ENCODE results near the gene IL20RA. TPM values are rescaled to one million over a fixed set of nuclear protein-coding genes. Genes with fewer than 3 reads are reported as not detected.

IL20RA gene
- total RNA-seq, 6 experiments from 2014 or later: not detected

- TF ChIP-seq, protein P1, sequence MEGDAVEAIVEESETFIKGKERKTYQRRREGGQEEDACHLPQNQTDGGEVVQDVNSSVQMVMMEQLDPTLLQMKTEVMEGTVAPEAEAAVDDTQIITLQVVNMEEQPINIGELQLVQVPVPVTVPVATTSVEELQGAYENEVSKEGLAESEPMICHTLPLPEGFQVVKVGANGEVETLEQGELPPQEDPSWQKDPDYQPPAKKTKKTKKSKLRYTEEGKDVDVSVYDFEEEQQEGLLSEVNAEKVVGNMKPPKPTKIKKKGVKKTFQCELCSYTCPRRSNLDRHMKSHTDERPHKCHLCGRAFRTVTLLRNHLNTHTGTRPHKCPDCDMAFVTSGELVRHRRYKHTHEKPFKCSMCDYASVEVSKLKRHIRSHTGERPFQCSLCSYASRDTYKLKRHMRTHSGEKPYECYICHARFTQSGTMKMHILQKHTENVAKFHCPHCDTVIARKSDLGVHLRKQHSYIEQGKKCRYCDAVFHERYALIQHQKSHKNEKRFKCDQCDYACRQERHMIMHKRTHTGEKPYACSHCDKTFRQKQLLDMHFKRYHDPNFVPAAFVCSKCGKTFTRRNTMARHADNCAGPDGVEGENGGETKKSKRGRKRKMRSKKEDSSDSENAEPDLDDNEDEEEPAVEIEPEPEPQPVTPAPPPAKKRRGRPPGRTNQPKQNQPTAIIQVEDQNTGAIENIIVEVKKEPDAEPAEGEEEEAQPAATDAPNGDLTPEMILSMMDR (IDR thresholded peaks at IDR 0.05): no peak
- no peak for DNase-seq
- H3K27ac Mint-ChIP-seq: no peak overlapping the region
- peaks cover 5% of the 10 kb centered on the region for H3K27me3 Mint-ChIP-seq (ENCODE audit: insufficient read depth)
- H3K4me1 Mint-ChIP-seq (ENCODE audit: low read depth): no peaks in the 10 kb centered on the region
- no peak overlapping the region for H3K4me3 Mint-ChIP-seq
- no peaks in the 10 kb centered on the region for H3K9me3 Mint-ChIP-seq
- H3K36me3 Mint-ChIP-seq (ENCODE audit: low read depth): no peaks in the 10 kb centered on the region
Observed at GRCh38 chr6:137031122-137031521, 13.6 kb downstream of the IL20RA start.

DNA sequence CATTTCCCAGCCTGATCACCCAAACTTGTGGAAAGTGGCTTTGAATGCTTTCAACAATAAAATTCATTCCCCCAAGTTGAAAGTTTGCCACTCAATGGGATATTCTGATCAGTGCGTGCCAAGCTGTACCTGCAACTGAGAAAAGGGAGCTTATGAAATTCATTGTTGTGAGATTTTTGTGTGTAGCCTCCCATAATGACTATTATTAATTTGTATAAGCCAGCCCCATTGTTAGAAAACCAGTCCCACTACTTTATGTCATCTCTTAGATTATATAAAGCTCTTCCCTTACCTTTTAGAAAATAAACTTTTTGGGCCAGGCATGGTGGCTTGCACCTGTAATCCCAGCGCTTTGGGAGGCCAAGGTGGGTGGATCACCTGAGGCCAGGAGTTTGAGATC is 15.9 kb downstream of the IL20RA start:
- Mint-ChIP-seq H3K4me1 (ENCODE audit: low read depth) (no peaks in the 10 kb centered on the region), H3K9me3 (no peaks in the 10 kb centered on the region), H3K4me3 (no peak overlapping the region), H3K27me3 (ENCODE audit: insufficient read depth) (peaks cover 8% of the 10 kb centered on the region), H3K27ac (no peak overlapping the region), H3K36me3 (ENCODE audit: low read depth) (no peaks in the 10 kb centered on the region)
- TF ChIP-seq, protein P1 (IDR thresholded peaks at IDR 0.05): no peak
- no peak for DNase-seq

- TF ChIP-seq, protein P1 (IDR thresholded peaks at IDR 0.05): no peak
- no peak overlapping the region for H3K27ac Mint-ChIP-seq
- no peaks in the 10 kb centered on the region for H3K4me1 Mint-ChIP-seq (ENCODE audit: low read depth)
- H3K9me3 Mint-ChIP-seq: no peaks in the 10 kb centered on the region
- no peak for DNase-seq
- peaks cover 15% of the 10 kb centered on the region for H3K27me3 Mint-ChIP-seq (ENCODE audit: insufficient read depth)
- H3K4me3 Mint-ChIP-seq: no peak overlapping the region
- no peaks in the 10 kb centered on the region for H3K36me3 Mint-ChIP-seq (ENCODE audit: low read depth)
Observed at GRCh38 chr6:137025786-137026730, 18.7 kb downstream of the IL20RA start.

DNA sequence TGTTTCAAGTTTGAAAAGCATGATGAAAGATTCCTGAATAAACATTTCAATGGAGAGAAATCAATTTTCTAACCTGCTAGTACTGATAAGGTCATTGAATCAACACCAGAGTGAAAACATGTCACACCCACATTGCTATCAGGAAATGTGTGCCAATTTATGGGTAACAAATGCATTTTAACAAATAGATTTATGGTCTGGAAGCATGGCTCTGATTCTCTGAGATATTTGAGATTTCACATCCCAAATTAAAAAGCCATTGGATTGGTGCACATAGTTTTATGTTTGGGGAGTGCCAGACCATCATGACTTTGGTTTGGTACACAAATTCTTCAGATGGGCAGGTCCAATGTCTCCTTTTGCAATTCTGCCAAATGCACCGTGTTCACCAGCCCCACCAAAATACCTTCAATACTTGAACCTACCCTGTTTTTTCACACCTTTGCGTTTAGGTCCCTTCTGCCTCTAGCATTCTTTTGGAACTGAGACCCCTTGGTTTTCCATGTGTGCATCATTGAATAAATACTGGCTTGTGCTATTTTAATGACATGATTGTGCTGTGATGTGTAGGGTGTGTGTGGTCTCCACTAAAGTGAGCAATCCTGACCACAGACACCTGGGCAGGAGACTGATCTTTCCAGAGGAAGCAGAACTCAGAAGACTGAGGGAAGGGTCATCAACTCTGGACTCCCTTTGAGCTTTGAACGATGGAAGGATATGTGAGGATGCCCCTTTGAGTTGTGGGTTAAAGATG is 20.4 kb downstream of the IL20RA start:
- TF ChIP-seq, protein P1 (IDR thresholded peaks at IDR 0.05): no peak
- no peaks in the 10 kb centered on the region for H3K9me3 Mint-ChIP-seq
- no peak overlapping the region for H3K4me3 Mint-ChIP-seq
- no peak overlapping the region for H3K27ac Mint-ChIP-seq
- no peak for DNase-seq
- peaks cover 15% of the 10 kb centered on the region for H3K27me3 Mint-ChIP-seq (ENCODE audit: insufficient read depth)
- no peaks in the 10 kb centered on the region for H3K36me3 Mint-ChIP-seq (ENCODE audit: low read depth)
- H3K4me1 Mint-ChIP-seq (ENCODE audit: low read depth): no peaks in the 10 kb centered on the region

GRCh38 chr6:137020776-137021175 is 24.0 kb downstream of the IL20RA start:
- TF ChIP-seq, protein P1 (IDR thresholded peaks at IDR 0.05): no peak
- Mint-ChIP-seq H3K9me3 (no peaks in the 10 kb centered on the region), H3K4me3 (no peak overlapping the region), H3K27ac (no peak overlapping the region), H3K4me1 (ENCODE audit: low read depth) (peaks cover 15% of the 10 kb centered on the region), H3K27me3 (ENCODE audit: insufficient read depth) (peaks cover 15% of the 10 kb centered on the region), H3K36me3 (ENCODE audit: low read depth) (no peaks in the 10 kb centered on the region)
- DNase-seq: no peak
